HepG2 (cell line): ENCODE results near the gene CIB2.

ENCODE experiments used
- EP300 ChIP-seq, 3 experiments: sonication (generic) in 1 of 3; formaldehyde crosslinking in 1 of 3; IDR thresholded peaks; 2 replicates each; pipeline versions ENCODE4 v1.5.1 to v1.6.1; 2011 to 2020; ENCODE audit warnings: low read depth in 2 of 3, low read length in 2 of 3, borderline replicate concordance in 1 of 3, improper control_type of control experiment in 1 of 3, mild to moderate bottlenecking in 1 of 3, missing genetic modification reagents in 1 of 3, moderate library complexity in 1 of 3
- PHF21A ChIP-seq: sonication (generic); formaldehyde crosslinking; IDR thresholded peaks from 2 replicates; pipeline ENCODE4 v1.5.0; 2020; ENCODE audit warnings: mild to moderate bottlenecking, missing genetic modification reagents
- RAD21 ChIP-seq: fragments of 450-650 bp; formaldehyde crosslinking; IDR thresholded peaks from 2 replicates; pipeline ENCODE4 v1.5.0; 2020; ENCODE audit warnings: mild to moderate bottlenecking
- SUZ12 ChIP-seq: fragments of 150-350 bp; IDR thresholded peaks from 2 replicates; pipeline ENCODE4 v1.6.1; 2014; ENCODE audit warnings: low read depth, low read length
- ZGPAT ChIP-seq: IDR thresholded peaks from 2 replicates; pipeline ENCODE4 v1.6.1; 2016; ENCODE audit warnings: mild to moderate bottlenecking
- ZNF501 ChIP-seq: sonication (generic); formaldehyde crosslinking; IDR thresholded peaks from 2 replicates; pipeline ENCODE4 v1.5.1; 2020; ENCODE audit warnings: mild to moderate bottlenecking, moderate library complexity, missing genetic modification reagents

- TF ChIP-seq RAD21 (CRISPR knock-in tag): no peak
- no peak for TF ChIP-seq SUZ12
- TF ChIP-seq ZNF501 (CRISPR knock-in tag): no peak
- no peak for TF ChIP-seq ZGPAT (CRISPR knock-in tag)
- no peak for TF ChIP-seq EP300 (IDR thresholded peaks at IDR 0.05; ENCODE audit: low read depth in 2 of 2, low read length in 2 of 2)
- TF ChIP-seq EP300 (CRISPR knock-in tag; IDR thresholded peaks at IDR 0.05; ENCODE audit: borderline replicate concordance): no peak
- no peak for TF ChIP-seq PHF21A
Measured at GRCh38 chr15:78104119-78104479, 27.1 kb downstream of the CIB2 start.
